Measurements from ENCODE around the gene DPP9. TPM values are rescaled to one million over a fixed set of nuclear protein-coding genes. Genes with fewer than 3 reads are reported as not detected.
"Not testable (repeated sequence)": the region's sequence is repeated elsewhere in the genome, so short reads cannot be mapped to it uniquely, and the experiment has no call there.

DPP9 gene
- total RNA-seq, 6 experiments from 2014 or later: 47.3 to 118 (median 54.5) TPM

- DNase-seq (no peak), ATAC-seq (no peak)
- Histone ChIP-seq H3K4me1 (no peaks in the 10 kb centered on the region), H3K9me3 (no peaks in the 10 kb centered on the region), H3K27me3 (no peaks in the 10 kb centered on the region), H3K36me3 (no peaks in the 10 kb centered on the region), H3K4me3 (no peak overlapping the region), H3K27ac (no peak overlapping the region)
- 61% methylated on average over 6 of the region's 18 CpGs for WGBS (ENCODE audit: insufficient coverage, low coverage, low lambda C conversion rate, missing lambda C conversion rate)
- intact Hi-C loops (cut with DNase I): no loop called here
- TF ChIP-seq POLR2A (IDR thresholded peaks at IDR 0.05): no peak
- no peak for TF ChIP-seq CTCF (IDR thresholded peaks at IDR 0.05)
Observed at GRCh38 chr19:4749870-4750590, 26.4 kb upstream of the DPP9 start.

GRCh38 chr19:4748589-4748988 lies 24.9 kb upstream of the DPP9 start:
- H3K27ac ChIP-seq: no peak overlapping the region
- H3K36me3 ChIP-seq: no peaks in the 10 kb centered on the region
- no peaks in the 10 kb centered on the region for H3K9me3 ChIP-seq
- WGBS (ENCODE audit: insufficient coverage, low coverage, low lambda C conversion rate, missing lambda C conversion rate): 43% methylated on average over 9 of the region's 9 CpGs
- TF ChIP-seq POLR2A (IDR thresholded peaks at IDR 0.05): no peak
- TF ChIP-seq CTCF (IDR thresholded peaks at IDR 0.05): no peak
- no peak for ATAC-seq
- DNase-seq: no peak
- no peaks in the 10 kb centered on the region for H3K4me1 ChIP-seq
- H3K27me3 ChIP-seq: no peaks in the 10 kb centered on the region
- intact Hi-C loops (cut with DNase I): no loop called here
- H3K4me3 ChIP-seq: no peak overlapping the region

GRCh38 chr19:4748185-4748584 lies 24.5 kb upstream of the DPP9 start:
- no peak for TF ChIP-seq CTCF (IDR thresholded peaks at IDR 0.05)
- no peak for TF ChIP-seq POLR2A (IDR thresholded peaks at IDR 0.05)
- Histone ChIP-seq H3K27ac (no peak overlapping the region), H3K9me3 (no peaks in the 10 kb centered on the region), H3K4me1 (no peaks in the 10 kb centered on the region), H3K27me3 (no peaks in the 10 kb centered on the region), H3K4me3 (no peak overlapping the region), H3K36me3 (no peaks in the 10 kb centered on the region)
- ATAC-seq (no peak), DNase-seq (no peak)
- intact Hi-C loops (cut with DNase I): no loop called here
- WGBS (ENCODE audit: insufficient coverage, low coverage, low lambda C conversion rate, missing lambda C conversion rate): 24% methylated on average over 10 of the region's 11 CpGs

GRCh38 chr19:4745986-4746385 lies 22.3 kb upstream of the DPP9 start:
- intact Hi-C loops (cut with DNase I): no loop called here
- no peaks in the 10 kb centered on the region for H3K36me3 ChIP-seq
- H3K27ac ChIP-seq: no peak overlapping the region
- 54% methylated on average over 4 of the region's 8 CpGs for WGBS (ENCODE audit: insufficient coverage, low coverage, low lambda C conversion rate, missing lambda C conversion rate)
- no peaks in the 10 kb centered on the region for H3K27me3 ChIP-seq
- no peak for DNase-seq
- ATAC-seq: no peak
- no peaks in the 10 kb centered on the region for H3K9me3 ChIP-seq
- TF ChIP-seq CTCF (IDR thresholded peaks at IDR 0.05): no peak
- TF ChIP-seq POLR2A (IDR thresholded peaks at IDR 0.05): no peak
- no peak overlapping the region for H3K4me3 ChIP-seq
- H3K4me1 ChIP-seq: no peaks in the 10 kb centered on the region

- DNase-seq; H3K9me3 ChIP-seq; H3K4me3 ChIP-seq; H3K27ac ChIP-seq; H3K36me3 ChIP-seq; H3K27me3 ChIP-seq; intact Hi-C loops (cut with DNase I); H3K4me1 ChIP-seq; ATAC-seq: not testable (repeated sequence)
- WGBS (ENCODE audit: insufficient coverage, low coverage, low lambda C conversion rate, missing lambda C conversion rate): 56% methylated on average over 9 of the region's 10 CpGs
Observed at GRCh38 chr19:4745175-4745574, 21.5 kb upstream of the DPP9 start.

Measured in right lobe of liver (tissue), 6 donors.